GM11168 (cell line): ENCODE data around the gene CD82.
"Not testable (repeated sequence)": the region's sequence is repeated elsewhere in the genome, so short reads cannot be mapped to it uniquely, and the experiment has no call there.

Source experiments
- in situ Hi-C: fragments of 300-500 bp; cut with MboI; formaldehyde crosslinking; loops from one replicate; pipeline ENCODE4 v1.12.0; 2022; ENCODE audit warnings: low sequenced_read_pairs; ENCODE audit not compliant: unreplicated experiment

CD82 gene

GRCh38 chr11:44651535-44652155, 86.2 kb downstream of the CD82 start:
- in situ Hi-C loops = no loop called here

GRCh38 chr11:44652901-44653644, 87.6 kb downstream of the CD82 start:
- in situ Hi-C loops = no loop called here

- in situ Hi-C loops = no loop called here
These were observed 88.6 kb downstream of the CD82 start for GRCh38 chr11:44654057-44654456.

- in situ Hi-C loops = no loop called here
These were observed 89.1 kb downstream of the CD82 start for GRCh38 chr11:44654596-44654995.

- in situ Hi-C loops = no loop called here
These were observed 92.5 kb downstream of the CD82 start for GRCh38 chr11:44657836-44658505.

- in situ Hi-C loops = no loop called here
These were observed 93.0 kb downstream of the CD82 start for GRCh38 chr11:44658506-44658850.

GRCh38 chr11:44659641-44660040, 94.2 kb downstream of the CD82 start:
- in situ Hi-C loops = no loop called here

GRCh38 chr11:44660535-44660934, 95.1 kb downstream of the CD82 start:
- in situ Hi-C loops = not testable (repeated sequence)

GRCh38 chr11:44661311-44661717, 95.9 kb downstream of the CD82 start:
- in situ Hi-C loops = no loop called here
